GM18951 (cell line): Measurements from ENCODE around the gene RNF149.

ENCODE experiments used
- POLR2A ChIP-seq: IDR thresholded peaks from 4 replicates; pipeline ENCODE4 v1.6.1; 2011; ENCODE audit warnings: mild to moderate bottlenecking; ENCODE audit not compliant: insufficient read length, insufficient read depth; ENCODE audit errors: extremely low read depth
- in situ Hi-C: fragments of 300-500 bp; cut with MboI; formaldehyde crosslinking; loops from one replicate; pipeline ENCODE4 v1.12.0; 2022; ENCODE audit warnings: low sequenced_read_pairs, mixed read lengths, inconsistent platforms; ENCODE audit not compliant: unreplicated experiment

RNF149 gene

DNA sequence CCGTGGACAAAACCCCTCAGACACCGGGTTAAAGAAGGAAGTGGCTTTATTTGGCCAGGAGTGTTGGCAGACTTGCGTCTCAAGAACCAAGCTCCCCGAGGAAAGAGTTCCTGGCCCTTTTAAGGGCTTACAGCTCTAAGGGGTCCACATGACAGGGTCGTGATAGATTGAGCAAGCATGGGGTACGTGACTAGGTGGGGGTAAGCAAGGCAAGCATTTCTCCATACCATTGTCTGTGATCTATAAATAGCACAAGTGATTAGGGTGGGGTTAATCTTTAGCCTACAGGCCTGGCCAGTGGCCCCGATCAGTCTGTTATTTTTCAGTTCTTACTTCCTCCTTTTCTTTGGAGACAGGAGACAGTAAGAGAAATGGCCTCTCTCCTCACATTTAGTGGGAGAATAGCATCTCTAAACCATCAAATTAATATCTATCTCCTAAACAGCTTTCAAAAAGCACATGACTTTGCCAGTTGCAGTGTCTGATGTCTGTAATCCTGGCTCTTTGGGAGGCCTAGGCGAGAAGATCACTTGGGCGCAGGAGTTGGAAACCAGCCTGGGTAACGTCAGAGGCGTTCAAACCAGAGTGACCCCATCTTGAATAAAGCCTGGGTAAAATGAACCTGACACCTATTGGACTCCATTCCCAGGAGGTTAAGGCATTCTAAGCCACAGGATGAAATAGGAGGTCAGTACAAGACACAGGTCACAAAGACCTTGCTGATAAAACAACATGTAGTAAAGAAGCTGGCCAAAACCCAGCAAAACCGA is 74.1 kb downstream of the RNF149 start:
- in situ Hi-C loops, result no loop called here
- TF ChIP-seq POLR2A, result no peak

DNA sequence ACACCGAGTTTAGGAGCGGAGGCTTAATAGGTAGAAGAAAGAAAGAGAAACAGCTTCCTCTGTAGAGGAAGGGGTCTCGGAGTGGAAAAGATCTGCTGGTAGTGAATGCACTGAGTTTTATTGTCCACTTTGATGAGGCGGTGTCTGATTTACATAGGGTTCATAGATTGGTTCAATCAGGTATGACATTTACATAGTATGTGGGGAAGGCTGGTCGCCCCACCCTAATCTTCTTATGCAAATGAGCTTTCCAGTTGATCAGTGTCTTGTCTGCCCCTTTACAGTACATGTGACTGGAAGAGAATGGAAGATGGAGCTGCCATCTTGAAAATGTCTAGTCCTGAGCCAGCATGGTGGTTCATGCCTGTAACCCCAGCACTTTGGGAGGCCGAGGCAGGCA is 75.7 kb downstream of the RNF149 start:
- no peak for TF ChIP-seq POLR2A
- in situ Hi-C loops, result no loop called here

DNA sequence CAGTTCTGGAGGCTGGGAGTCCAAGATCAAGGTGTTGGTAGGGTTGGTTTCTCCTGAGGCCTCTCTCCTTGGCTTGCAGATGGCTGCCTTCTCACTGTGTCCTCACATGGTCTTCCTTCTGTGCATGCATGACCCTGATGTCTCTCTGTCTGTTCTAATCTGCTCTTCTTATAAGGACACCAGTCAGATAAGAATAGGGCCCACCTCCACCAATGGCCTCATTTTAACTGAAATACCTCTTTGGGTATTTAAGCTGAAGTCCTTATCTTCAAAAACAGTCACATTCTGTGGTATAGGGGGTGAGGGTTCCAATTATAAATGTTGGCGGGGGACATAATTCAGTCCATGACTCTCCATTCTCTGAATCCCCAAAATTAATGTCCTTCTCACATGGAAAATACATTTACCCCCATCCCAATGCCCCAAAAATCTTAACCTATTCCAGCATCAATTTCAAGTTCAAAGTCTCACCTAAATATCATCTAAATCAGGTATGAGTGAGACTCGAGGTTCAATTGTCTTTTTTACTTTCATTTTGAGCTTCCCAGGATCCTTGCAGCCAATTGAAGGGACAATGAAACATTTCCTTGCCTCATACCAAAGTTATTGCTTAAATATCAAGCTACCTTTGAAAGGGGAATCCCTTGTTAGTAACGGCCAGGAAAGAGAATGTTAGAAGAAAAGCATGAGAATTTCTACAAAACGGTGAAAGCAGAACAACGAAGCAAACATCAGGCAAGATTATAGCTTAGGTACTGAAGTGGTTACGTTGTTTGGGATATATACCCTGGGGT is 76.4 kb downstream of the RNF149 start:
- in situ Hi-C loops, result no loop called here
- TF ChIP-seq POLR2A, result no peak

DNA sequence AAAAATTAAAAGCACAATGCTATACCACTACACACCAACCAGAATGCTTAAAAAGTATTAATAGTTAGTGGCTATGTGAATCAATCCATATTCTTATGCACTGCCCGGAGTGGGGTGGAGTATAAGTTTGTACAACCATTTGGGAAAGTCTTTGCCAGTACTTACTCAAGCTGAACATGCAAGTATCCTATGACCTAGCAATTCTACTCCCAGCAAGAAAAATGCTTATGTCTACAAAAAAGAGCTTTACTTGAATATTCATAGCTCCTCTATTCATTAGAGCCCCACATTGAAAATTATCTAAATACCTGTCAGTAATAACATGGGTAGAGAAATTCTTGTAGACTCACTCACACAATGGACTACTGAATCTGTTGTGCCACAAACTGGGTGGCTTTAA is 77.3 kb downstream of the RNF149 start:
- in situ Hi-C loops, result no loop called here
- no peak for TF ChIP-seq POLR2A

DNA sequence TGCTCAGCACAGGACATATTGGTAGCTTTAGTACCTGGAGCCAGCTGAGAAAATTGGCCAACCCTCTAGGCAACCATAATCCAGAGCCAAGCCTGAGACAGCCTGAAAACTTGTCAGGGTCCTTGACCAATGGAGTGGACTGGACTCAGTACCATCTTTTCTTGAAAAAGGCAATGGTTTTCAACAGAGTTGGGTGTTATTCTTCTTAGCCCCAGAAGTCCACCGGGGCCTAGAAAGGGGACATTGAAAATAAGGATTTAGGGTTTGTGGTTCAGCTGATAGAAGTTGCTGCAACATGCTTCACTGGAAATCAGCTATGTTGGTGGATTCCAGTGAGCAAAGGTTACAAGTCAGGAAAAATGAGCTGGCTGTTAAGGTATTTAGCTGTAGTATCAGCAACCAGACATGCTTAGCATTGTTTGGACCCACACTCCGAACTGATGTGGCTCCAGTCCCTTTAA is 77.9 kb downstream of the RNF149 start:
- in situ Hi-C loops, result no loop called here
- no peak for TF ChIP-seq POLR2A
